SK-N-SH (cell line): Measurements from ENCODE around the gene NSL1. TPM values are rescaled to one million over a fixed set of nuclear protein-coding genes. Genes with fewer than 3 reads are reported as not detected.

ENCODE experiments used
- CTCF ChIA-PET: fragments of 300-600, 350-600 bp; formaldehyde crosslinking; extraction: SDS; loops from one replicate; lab custom pipeline; 2021; lab: Yijun Ruan, JAX
- POLR2A ChIA-PET: fragments of 350-600 bp; sonication (Branson Sonifier 250); formaldehyde crosslinking; extraction: SDS; loops from one replicate; lab custom pipeline; 2020; ENCODE audit warnings: antibody characterized with exemption, inconsistent platforms; lab: Yijun Ruan, JAX
- DNase-seq: peaks from one replicate; pipeline ENCODE4 v3.0.0; 2012
- H2AFZ ChIP-seq: fragments of 200-600 bp; sonication (generic); 2 replicates; pipeline ENCODE4 v1.8.1; 2016; ENCODE audit warnings: antibody characterized with exemption, mild to moderate bottlenecking, low read depth
- H3F3A ChIP-seq: fragments of 200-600 bp; sonication (generic); replicated peaks from 2 replicates; pipeline ENCODE3; 2016; ENCODE audit warnings: antibody characterized with exemption, mild to moderate bottlenecking; ENCODE audit not compliant: insufficient read depth
- H3K27ac ChIP-seq, 2 experiments: fragments of 200-500 bp in 1 of 2; fragments of 200-600 bp in 1 of 2; sonication (Bioruptor generic) in 1 of 2; sonication (generic), shearing (Covaris generic) in 1 of 2; 2 replicates each; pipeline versions ENCODE4 v1.5.1 to v1.6.1; 2014 to 2016; ENCODE audit warnings: low read depth in 2 of 2, inconsistent platforms in 1 of 2, low read length in 1 of 2, mild to moderate bottlenecking in 1 of 2, mixed read lengths in 1 of 2
- H3K27me3 ChIP-seq: fragments of 200-600 bp; sonication (generic), shearing (Covaris generic); 2 replicates; pipeline ENCODE4 v1.6.1; 2016; ENCODE audit warnings: mixed run types; ENCODE audit not compliant: insufficient read depth
- H3K36me3 ChIP-seq, 2 experiments: fragments of 200-500 bp in 1 of 2; fragments of 200-600 bp in 1 of 2; sonication (Bioruptor generic) in 1 of 2; sonication (generic) in 1 of 2; replicated peaks in 1 of 2; 2 replicates each; pipeline versions ENCODE3 to v1.5.1; 2014 to 2016; ENCODE audit warnings: low read length in 1 of 2, mild to moderate bottlenecking in 1 of 2; ENCODE audit not compliant: insufficient read depth in 2 of 2, control insufficient read depth in 1 of 2
- H3K4me1 ChIP-seq, 2 experiments: fragments of 200-500 bp in 1 of 2; fragments of 200-600 bp in 1 of 2; sonication (Bioruptor generic) in 1 of 2; sonication (generic), shearing (Covaris generic) in 1 of 2; 2 replicates each; pipeline versions ENCODE4 v1.5.1 to v1.6.1; 2014 to 2016; ENCODE audit warnings: low read depth in 1 of 2, low read length in 1 of 2, mixed run types in 1 of 2; ENCODE audit not compliant: insufficient read depth in 2 of 2, control insufficient read depth in 1 of 2
- H3K4me2 ChIP-seq: fragments of 200-600 bp; sonication (generic), shearing (Covaris generic); 2 replicates; pipeline ENCODE4 v1.6.1; 2017; ENCODE audit warnings: mixed run types
- H3K4me3 ChIP-seq, 2 experiments: fragments of 200-500 bp in 1 of 2; fragments of 200-600 bp in 1 of 2; sonication (Bioruptor generic) in 1 of 2; sonication (generic), shearing (Covaris generic) in 1 of 2; 2 replicates each; pipeline versions ENCODE4 v1.5.1 to v1.8.1; 2014 to 2016; ENCODE audit warnings: low read depth in 2 of 2, inconsistent platforms in 1 of 2, low read length in 1 of 2, mild to moderate bottlenecking in 1 of 2, mixed read lengths in 1 of 2, moderate library complexity in 1 of 2
- H3K79me2 ChIP-seq: fragments of 200-600 bp; sonication (generic); 2 replicates; pipeline ENCODE4 v1.8.1; 2017; ENCODE audit warnings: mild to moderate bottlenecking; ENCODE audit not compliant: insufficient read depth
- H3K9ac ChIP-seq: fragments of 200-600 bp; sonication (generic); 2 replicates; pipeline ENCODE4 v1.6.1; 2017; ENCODE audit warnings: mixed run types
- H3K9me2 ChIP-seq: fragments of 200-600 bp; sonication (generic); 2 replicates; pipeline ENCODE4 v1.6.1; 2017; ENCODE audit warnings: mixed run types
- H3K9me3 ChIP-seq: fragments of 200-600 bp; sonication (generic); 2 replicates; pipeline ENCODE4 v1.6.1; 2017; ENCODE audit warnings: mixed run types, mild to moderate bottlenecking, moderate library complexity
- H4K20me1 ChIP-seq: fragments of 200-600 bp; sonication (generic); 2 replicates; pipeline ENCODE4 v1.6.1; 2017; ENCODE audit warnings: mild to moderate bottlenecking, mixed run types; ENCODE audit not compliant: insufficient read depth
- CHD2 ChIP-seq: fragments of 150-350 bp; IDR thresholded peaks from 2 replicates; pipeline ENCODE4 v1.6.1; 2018; ENCODE audit warnings: low read length; ENCODE audit not compliant: partially characterized antibody
- FOSL2 ChIP-seq: IDR thresholded peaks from 2 replicates; pipeline ENCODE4 v1.4.0; 2012; ENCODE audit warnings: low read depth, mild to moderate bottlenecking, moderate library complexity, borderline replicate concordance
- FOXJ3 ChIP-seq: sonication (generic); formaldehyde crosslinking; IDR thresholded peaks from 2 replicates; pipeline ENCODE4 v1.5.1; 2020; ENCODE audit warnings: mild to moderate bottlenecking, missing genetic modification reagents
- FOXM1 ChIP-seq: IDR thresholded peaks from 2 replicates; pipeline ENCODE4 v1.4.0; 2012; ENCODE audit warnings: low read depth, mild to moderate bottlenecking
- GATA2 ChIP-seq: sonication (generic); formaldehyde crosslinking; IDR thresholded peaks from 2 replicates; pipeline ENCODE4 v1.5.0; 2020; ENCODE audit warnings: mild to moderate bottlenecking, missing genetic modification reagents
- MEF2A ChIP-seq: IDR thresholded peaks from 2 replicates; pipeline ENCODE4 v1.4.0; 2012; ENCODE audit warnings: low read depth, borderline replicate concordance
- MXI1 ChIP-seq: IDR thresholded peaks from 2 replicates; pipeline ENCODE4 v1.6.1; 2012; ENCODE audit warnings: mild to moderate bottlenecking, low read depth, low read length, improper control_type of control experiment
- RAD21 ChIP-seq: IDR thresholded peaks from 2 replicates; pipeline ENCODE4 v1.6.1; 2012; ENCODE audit warnings: mild to moderate bottlenecking, low read length
- SIN3A ChIP-seq: IDR thresholded peaks from 2 replicates; pipeline ENCODE4 v1.6.1; 2012; ENCODE audit warnings: low read depth, mild to moderate bottlenecking, low read length, moderate library complexity, borderline replicate concordance
- SMC3 ChIP-seq: IDR thresholded peaks from 2 replicates; pipeline ENCODE4 v1.6.1; 2012; ENCODE audit warnings: low read depth, low read length, improper control_type of control experiment
- TAF1 ChIP-seq: IDR thresholded peaks from 2 replicates; pipeline ENCODE4 v1.6.1; 2012; ENCODE audit warnings: low read depth, mild to moderate bottlenecking, low read length, moderate library complexity, borderline replicate concordance
- TCF12 ChIP-seq: IDR thresholded peaks from 2 replicates; pipeline ENCODE4 v1.4.0; 2012
- YY1 ChIP-seq: IDR thresholded peaks from 2 replicates; pipeline ENCODE4 v1.4.0; 2012; ENCODE audit warnings: low read depth, mild to moderate bottlenecking
- WGBS: methylation state at CpG from one replicate; pipeline ENCODE4 v1.1.6; 2017; ENCODE audit warnings: low lambda C conversion rate; 5-methylcytosine and 5-hydroxymethylcytosine counted together
- polyA plus RNA-seq, 3 experiments: library from polyadenylated mRNA; depleted of rRNA; stranded (reverse); fragments of >200 nt; gene quantifications; 2 replicates each; pipeline ENCODE4 v1.2.3, GENCODE V29; 2012
- TF ChIP-seq, protein P1 (sequence below): IDR thresholded peaks from 2 replicates; pipeline ENCODE4 v1.4.0; 2012; ENCODE audit warnings: low read depth, borderline replicate concordance
- TF ChIP-seq, protein P2 (sequence below): IDR thresholded peaks from 2 replicates; pipeline ENCODE4 v1.4.0; 2012; ENCODE audit warnings: low read depth, borderline replicate concordance
- TF ChIP-seq, protein P3 (sequence below): IDR thresholded peaks from 2 replicates; pipeline ENCODE4 v1.4.0; 2012; ENCODE audit warnings: low read depth

Gene NSL1
- polyA plus RNA-seq, 1 of the 3 experiments (the other 2 are of a cell fraction), result 22.5 TPM

DNA sequence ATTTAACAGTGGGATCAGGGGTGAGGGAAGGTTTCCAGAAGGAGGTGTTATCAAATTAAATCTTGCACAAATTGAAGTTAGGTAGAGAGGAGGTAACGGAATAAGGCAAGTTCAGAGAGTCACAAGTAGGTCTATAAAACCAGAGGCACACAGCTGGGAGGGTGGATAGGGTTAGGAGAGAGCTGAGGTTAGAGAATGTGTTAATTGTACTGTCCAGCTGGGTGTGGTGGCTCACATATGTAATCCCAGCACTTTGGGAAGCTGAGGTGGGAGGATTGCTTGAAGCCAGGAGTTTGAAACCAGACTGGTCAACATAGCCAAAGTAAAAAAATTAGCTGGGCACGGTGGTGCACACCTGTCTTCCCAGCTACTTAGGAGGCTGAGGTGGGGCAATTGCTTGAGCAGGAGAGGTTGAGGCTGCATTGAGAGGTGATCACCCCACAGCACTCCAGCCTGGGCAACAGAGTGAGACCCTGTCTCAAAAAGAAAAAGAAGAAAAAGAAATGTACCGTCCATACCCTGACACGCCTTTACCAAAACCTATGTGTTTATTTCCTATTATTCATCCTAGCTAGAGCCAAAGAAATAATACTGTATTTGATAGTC, 35.7 kb upstream of the NSL1 start:
- ChIA-PET CTCF (interaction anchor here (2.3 kb wide), 1 partner anchor 12 kb away, joined by 6 read pairs; no protein-coding TSS in a partner anchor), POLR2A (no interaction called here)
- Histone ChIP-seq H3F3A (no peaks in the 10 kb centered on the region), H3K4me1 (no peaks in the 10 kb centered on the region), H3K27ac (no peak overlapping the region), H3K4me3 (no peak overlapping the region), H3K4me2 (no peak overlapping the region), H4K20me1 (no peaks in the 10 kb centered on the region), H3K36me3 (no peaks in the 10 kb centered on the region), H3K9me2 (no peaks in the 10 kb centered on the region), H3K9me3 (no peaks in the 10 kb centered on the region), H3K79me2 (no peaks in the 10 kb centered on the region), H3K27me3 (no peaks in the 10 kb centered on the region), H3K9ac (no peak overlapping the region), H2AFZ (no peak overlapping the region)
- TF ChIP-seq SMC3 (no peak), YY1 (no peak), FOXM1 (no peak), CHD2 (no peak), FOXJ3 (CRISPR knock-in tag) (no peak), TAF1 (no peak), GATA2 (CRISPR knock-in tag) (no peak), SIN3A (no peak), FOSL2 (no peak), RAD21 (no peak), MEF2A (no peak), TCF12 (no peak), MXI1 (no peak)
- TF ChIP-seq, protein P1, sequence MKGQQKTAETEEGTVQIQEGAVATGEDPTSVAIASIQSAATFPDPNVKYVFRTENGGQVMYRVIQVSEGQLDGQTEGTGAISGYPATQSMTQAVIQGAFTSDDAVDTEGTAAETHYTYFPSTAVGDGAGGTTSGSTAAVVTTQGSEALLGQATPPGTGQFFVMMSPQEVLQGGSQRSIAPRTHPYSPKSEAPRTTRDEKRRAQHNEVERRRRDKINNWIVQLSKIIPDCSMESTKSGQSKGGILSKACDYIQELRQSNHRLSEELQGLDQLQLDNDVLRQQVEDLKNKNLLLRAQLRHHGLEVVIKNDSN, result no peak
- TF ChIP-seq, protein P2, sequence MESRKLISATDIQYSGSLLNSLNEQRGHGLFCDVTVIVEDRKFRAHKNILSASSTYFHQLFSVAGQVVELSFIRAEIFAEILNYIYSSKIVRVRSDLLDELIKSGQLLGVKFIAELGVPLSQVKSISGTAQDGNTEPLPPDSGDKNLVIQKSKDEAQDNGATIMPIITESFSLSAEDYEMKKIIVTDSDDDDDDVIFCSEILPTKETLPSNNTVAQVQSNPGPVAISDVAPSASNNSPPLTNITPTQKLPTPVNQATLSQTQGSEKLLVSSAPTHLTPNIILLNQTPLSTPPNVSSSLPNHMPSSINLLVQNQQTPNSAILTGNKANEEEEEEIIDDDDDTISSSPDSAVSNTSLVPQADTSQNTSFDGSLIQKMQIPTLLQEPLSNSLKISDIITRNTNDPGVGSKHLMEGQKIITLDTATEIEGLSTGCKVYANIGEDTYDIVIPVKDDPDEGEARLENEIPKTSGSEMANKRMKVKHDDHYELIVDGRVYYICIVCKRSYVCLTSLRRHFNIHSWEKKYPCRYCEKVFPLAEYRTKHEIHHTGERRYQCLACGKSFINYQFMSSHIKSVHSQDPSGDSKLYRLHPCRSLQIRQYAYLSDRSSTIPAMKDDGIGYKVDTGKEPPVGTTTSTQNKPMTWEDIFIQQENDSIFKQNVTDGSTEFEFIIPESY, result no peak
- TF ChIP-seq, protein P3, sequence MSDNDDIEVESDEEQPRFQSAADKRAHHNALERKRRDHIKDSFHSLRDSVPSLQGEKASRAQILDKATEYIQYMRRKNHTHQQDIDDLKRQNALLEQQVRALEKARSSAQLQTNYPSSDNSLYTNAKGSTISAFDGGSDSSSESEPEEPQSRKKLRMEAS, result no peak
- DNase-seq, result no peak
- 86% methylated on average over 4 of the region's 4 CpGs for WGBS
